KOPT-K1 (cell line): Measurements from ENCODE around the gene MYBPC3.

ENCODE experiments used
- H3K27ac ChIP-seq: fragments of 200-600 bp; sonication (generic); 2 replicates; pipeline ENCODE4 v1.5.1; 2016; ENCODE audit warnings: antibody characterized with exemption, mild to moderate bottlenecking, low read depth, low read length; ENCODE audit not compliant: poor library complexity, severe bottlenecking
- H3K36me3 ChIP-seq: fragments of 200-600 bp; sonication (generic); 2 replicates; pipeline ENCODE4 v1.5.1; 2017; ENCODE audit warnings: antibody characterized with exemption, mild to moderate bottlenecking, low read length, moderate library complexity; ENCODE audit not compliant: insufficient read depth
- H3K9me3 ChIP-seq: fragments of 200-600 bp; sonication (generic); 2 replicates; pipeline ENCODE4 v1.5.1; 2017; ENCODE audit warnings: antibody characterized with exemption, low read length, mild to moderate bottlenecking; ENCODE audit not compliant: insufficient read depth, poor library complexity, severe bottlenecking

Gene MYBPC3

GRCh38 chr11:47375546-47376085 is 23.1 kb upstream of the MYBPC3 start:
- Histone ChIP-seq H3K9me3 (no peaks in the 10 kb centered on the region), H3K36me3 (no peaks in the 10 kb centered on the region), H3K27ac (no peak overlapping the region)

GRCh38 chr11:47375020-47375419 is 22.5 kb upstream of the MYBPC3 start:
- Histone ChIP-seq H3K36me3 (no peaks in the 10 kb centered on the region), H3K27ac (no peak overlapping the region), H3K9me3 (no peaks in the 10 kb centered on the region)

GRCh38 chr11:47374720-47375019 is 22.2 kb upstream of the MYBPC3 start:
- Histone ChIP-seq H3K27ac (no peak overlapping the region), H3K36me3 (no peaks in the 10 kb centered on the region), H3K9me3 (no peaks in the 10 kb centered on the region)

- Histone ChIP-seq H3K9me3 (no peaks in the 10 kb centered on the region), H3K36me3 (no peaks in the 10 kb centered on the region), H3K27ac (no peak overlapping the region)
Observed at GRCh38 chr11:47373876-47374719, 21.6 kb upstream of the MYBPC3 start.

GRCh38 chr11:47372422-47372821 is 19.9 kb upstream of the MYBPC3 start:
- no peak overlapping the region for H3K27ac ChIP-seq
- no peaks in the 10 kb centered on the region for H3K9me3 ChIP-seq
- no peaks in the 10 kb centered on the region for H3K36me3 ChIP-seq

GRCh38 chr11:47369676-47370075 is 17.2 kb upstream of the MYBPC3 start:
- Histone ChIP-seq H3K9me3 (no peaks in the 10 kb centered on the region), H3K36me3 (no peaks in the 10 kb centered on the region), H3K27ac (no peak overlapping the region)

- no peaks in the 10 kb centered on the region for H3K36me3 ChIP-seq
- no peak overlapping the region for H3K27ac ChIP-seq
- no peaks in the 10 kb centered on the region for H3K9me3 ChIP-seq
Observed at GRCh38 chr11:47366020-47366490, 13.6 kb upstream of the MYBPC3 start.

GRCh38 chr11:47361419-47361818 is 8.9 kb upstream of the MYBPC3 start:
- Histone ChIP-seq H3K9me3 (peaks cover 9% of the 10 kb centered on the region), H3K36me3 (no peaks in the 10 kb centered on the region), H3K27ac (peak overlapping the region; percentile 55)

GRCh38 chr11:47360341-47360740 is 7.8 kb upstream of the MYBPC3 start:
- peaks cover 9% of the 10 kb centered on the region for H3K9me3 ChIP-seq
- peak overlapping the region; percentile 82 for H3K27ac ChIP-seq
- H3K36me3 ChIP-seq, result no peaks in the 10 kb centered on the region

- Histone ChIP-seq H3K36me3 (no peaks in the 10 kb centered on the region), H3K9me3 (peaks cover 9% of the 10 kb centered on the region), H3K27ac (peak overlapping the region; percentile 82)
Observed at GRCh38 chr11:47359586-47359985, 7.1 kb upstream of the MYBPC3 start.

GRCh38 chr11:47359162-47359561 is 6.7 kb upstream of the MYBPC3 start:
- Histone ChIP-seq H3K36me3 (no peaks in the 10 kb centered on the region), H3K27ac (peak overlapping the region; percentile 82), H3K9me3 (peaks cover 9% of the 10 kb centered on the region)

- no peaks in the 10 kb centered on the region for H3K36me3 ChIP-seq
- peaks cover 9% of the 10 kb centered on the region for H3K9me3 ChIP-seq
- peak overlapping the region; percentile 82 for H3K27ac ChIP-seq
Observed at GRCh38 chr11:47358731-47359051, 6.2 kb upstream of the MYBPC3 start.

- Histone ChIP-seq H3K36me3 (no peaks in the 10 kb centered on the region), H3K27ac (peak overlapping the region; percentile 82)
Observed at GRCh38 chr11:47357985-47358730, 5.7 kb upstream of the MYBPC3 start.

GRCh38 chr11:47356998-47357329 is 4.5 kb upstream of the MYBPC3 start:
- Histone ChIP-seq H3K36me3 (no peaks in the 10 kb centered on the region), H3K9me3 (peaks cover 9% of the 10 kb centered on the region), H3K27ac (no peak overlapping the region)

More at GRCh38 chr11:47357985-47358730, 5.7 kb upstream of the MYBPC3 start:
- H3K9me3 ChIP-seq, result peaks cover 9% of the 10 kb centered on the region

GRCh38 chr11:47356129-47356997 is 3.9 kb upstream of the MYBPC3 start:
- peaks cover 9% of the 10 kb centered on the region for H3K9me3 ChIP-seq
- no peaks in the 10 kb centered on the region for H3K36me3 ChIP-seq
- no peak overlapping the region for H3K27ac ChIP-seq
